PC-9 (cell line): ENCODE results near the gene RPS3A. TPM values are rescaled to one million over a fixed set of nuclear protein-coding genes. Genes with fewer than 3 reads are reported as not detected.

ENCODE experiments used
- BruUV-seq: library from RNA; stranded (reverse); fragments of 400-500 nt; replicated peaks from 2 replicates; lab custom pipeline; 2021; lab: Mats Ljungman, UMichigan
- CTCF ChIA-PET: fragments of 300-600 bp; sonication (Branson Sonifier 250); formaldehyde crosslinking; loops from one replicate; lab custom pipeline; 2022; ENCODE audit warnings: antibody characterized with exemption; lab: Charles Lee
- POLR2A ChIA-PET: fragments of 300-600 bp; sonication (Branson Sonifier 250); formaldehyde crosslinking; loops from one replicate; lab custom pipeline; 2022; ENCODE audit warnings: antibody characterized with exemption; ENCODE audit not compliant: unreplicated experiment; lab: Charles Lee
- DNase-seq, 2 experiments: peaks; one replicate each; pipeline versions ENCODE4 v3.0.0 to v3.0.0-alpha.2; 2015 to 2022; ENCODE audit warnings: mixed read lengths in 1 of 2
- H2AFZ ChIP-seq: fragments of 200-600 bp; sonication (generic); 2 replicates; pipeline ENCODE4 v1.8.1; 2017; ENCODE audit warnings: antibody characterized with exemption
- H3F3A ChIP-seq: fragments of 200-600 bp; sonication (generic); 2 replicates; pipeline ENCODE4 v1.8.1; 2017; ENCODE audit warnings: antibody characterized with exemption, mild to moderate bottlenecking, low read depth; ENCODE audit not compliant: insufficient read depth
- H3K27ac ChIP-seq: fragments of 200-600 bp; sonication (generic); 2 replicates; pipeline ENCODE4 v1.6.1; 2016; ENCODE audit warnings: mixed run types
- H3K27me3 ChIP-seq: fragments of 200-600 bp; sonication (generic); 2 replicates; pipeline ENCODE4 v1.6.1; 2016; ENCODE audit warnings: low read depth, mixed run types; ENCODE audit not compliant: insufficient read depth
- H3K36me3 ChIP-seq: fragments of 200-600 bp; sonication (generic); 2 replicates; pipeline ENCODE4 v1.6.1; 2016; ENCODE audit warnings: low read depth, mixed run types
- H3K4me1 ChIP-seq: fragments of 200-600 bp; sonication (generic); replicated peaks from 2 replicates; pipeline ENCODE4 v1.6.1; 2016; ENCODE audit warnings: mixed run types; ENCODE audit not compliant: insufficient read depth
- H3K4me2 ChIP-seq: fragments of 200-600 bp; sonication (generic); 2 replicates; pipeline ENCODE4 v1.6.1; 2017; ENCODE audit warnings: mixed run types
- H3K4me3 ChIP-seq: fragments of 200-600 bp; sonication (generic); 2 replicates; pipeline ENCODE4 v1.6.1; 2016; ENCODE audit warnings: mixed run types
- H3K79me2 ChIP-seq: fragments of 200-600 bp; sonication (generic); 2 replicates; pipeline ENCODE4 v1.6.1; 2017; ENCODE audit warnings: low read depth, mixed run types
- H3K9me2 ChIP-seq: fragments of 200-600 bp; sonication (generic); 2 replicates; pipeline ENCODE4 v1.8.1; 2017; ENCODE audit warnings: mild to moderate bottlenecking; ENCODE audit not compliant: insufficient read depth
- H3K9me3 ChIP-seq: fragments of 200-600 bp; sonication (generic); 2 replicates; pipeline ENCODE4 v1.8.1; 2016; ENCODE audit warnings: low read depth; ENCODE audit not compliant: insufficient read depth
- H4K20me1 ChIP-seq: fragments of 200-600 bp; sonication (generic); 2 replicates; pipeline ENCODE4 v1.8.1; 2017; ENCODE audit not compliant: insufficient read depth
- CTCF ChIP-seq: fragments of 200-600 bp; sonication (generic); conservative IDR thresholded peaks from 2 replicates; pipeline ENCODE4 v1.6.1; 2017; ENCODE audit warnings: mixed run types, antibody characterized with exemption, mild to moderate bottlenecking, moderate library complexity
- EZH2 ChIP-seq: fragments of 200-600 bp; sonication (generic); IDR thresholded peaks from 2 replicates; pipeline ENCODE4 v1.8.0; 2017; ENCODE audit warnings: antibody characterized with exemption, low read depth
- intact Hi-C: fragments of 100-400 bp; cut with micrococcal nuclease; formaldehyde crosslinking; loops from one replicate; pipeline ENCODE4 v1.10.0; 2022; ENCODE audit not compliant: unreplicated experiment
- total RNA-seq: library from RNA; stranded (reverse); gene quantifications from 2 replicates; pipeline ENCODE4 v1.2.3, GENCODE V29; 2021

Gene RPS3A
- total RNA-seq, 1 experiment from 2014 or later, result 1,663 TPM

- BruUV-seq, result no TSS peak
- ChIA-PET POLR2A (no interaction called here), CTCF (no interaction called here)
- H3K9me2 ChIP-seq, result no peaks in the 10 kb centered on the region
- H3K4me2 ChIP-seq, result peak overlapping the region; percentile 98
- no peak overlapping the region for H2AFZ ChIP-seq
- no peaks in the 10 kb centered on the region for H3K9me3 ChIP-seq
- peaks cover 36% of the 10 kb centered on the region for H3K36me3 ChIP-seq
- peaks cover 54% of the 10 kb centered on the region for H3F3A ChIP-seq
- no peak for DNase-seq
- peaks cover 44% of the 10 kb centered on the region for H3K79me2 ChIP-seq
- H3K27ac ChIP-seq, result peak overlapping the region; percentile 91
- intact Hi-C loops, result no loop called here
- TF ChIP-seq EZH2 (no peak), CTCF (no peak)
- peaks cover 9% of the 10 kb centered on the region; the same call in 1 of the 2 replicates for H3K4me1 ChIP-seq
- peak overlapping the region; percentile 99 for H3K4me3 ChIP-seq
- H3K27me3 ChIP-seq, result no peaks in the 10 kb centered on the region
- peaks cover 44% of the 10 kb centered on the region for H4K20me1 ChIP-seq
Observed at GRCh38 chr4:151100531-151100930, 1.1 kb downstream of the RPS3A start.

- intact Hi-C loops, result no loop called here
- Histone ChIP-seq H3K4me2 (no peak overlapping the region), H4K20me1 (peaks cover 55% of the 10 kb centered on the region), H3K79me2 (peaks cover 44% of the 10 kb centered on the region), H2AFZ (no peak overlapping the region), H3K27me3 (no peaks in the 10 kb centered on the region), H3K9me2 (no peaks in the 10 kb centered on the region), H3F3A (peaks cover 77% of the 10 kb centered on the region), H3K36me3 (peaks cover 36% of the 10 kb centered on the region), H3K4me3 (no peak overlapping the region), H3K4me1 (peaks cover 9% of the 10 kb centered on the region; the same call in 1 of the 2 replicates), H3K27ac (0 out of 2 replicates have a peak overlapping the region, but pooled peaks have one; percentile 19), H3K9me3 (no peaks in the 10 kb centered on the region)
- TF ChIP-seq CTCF, result no peak
- no peak for TF ChIP-seq EZH2
- CTCF ChIA-PET, result no interaction called here
- no peak for DNase-seq
- BruUV-seq, result no TSS peak
- POLR2A ChIA-PET, result interaction anchor here (0.6 kb wide), 1 partner anchor 509 kb away, joined by 3 read pairs; no protein-coding TSS in a partner anchor
Observed at GRCh38 chr4:151103758-151104157, 4.3 kb downstream of the RPS3A start.

- ChIA-PET POLR2A (interaction anchor here (0.6 kb wide), 1 partner anchor 255 kb away, joined by 7 read pairs; no protein-coding TSS in a partner anchor), CTCF (no interaction called here)
- H3K27ac ChIP-seq, result no peak overlapping the region
- H3K27me3 ChIP-seq, result no peaks in the 10 kb centered on the region
- peaks cover 55% of the 10 kb centered on the region for H4K20me1 ChIP-seq
- DNase-seq, result no peak
- intact Hi-C loops, result no loop called here
- peaks cover 9% of the 10 kb centered on the region; the same call in 1 of the 2 replicates for H3K4me1 ChIP-seq
- BruUV-seq, result no TSS peak
- TF ChIP-seq EZH2 (no peak), CTCF (no peak)
- no peak overlapping the region for H2AFZ ChIP-seq
- no peaks in the 10 kb centered on the region for H3K9me3 ChIP-seq
- H3K79me2 ChIP-seq, result peaks cover 42% of the 10 kb centered on the region
- peaks cover 36% of the 10 kb centered on the region for H3K36me3 ChIP-seq
- H3K4me2 ChIP-seq, result no peak overlapping the region
- H3K4me3 ChIP-seq, result no peak overlapping the region
- H3F3A ChIP-seq, result peaks cover 77% of the 10 kb centered on the region
- H3K9me2 ChIP-seq, result no peaks in the 10 kb centered on the region
Observed at GRCh38 chr4:151104621-151105020, 5.2 kb downstream of the RPS3A start.
